IMR-90 (cell line): Measurements from ENCODE around the gene MZT1.

ENCODE experiments used
- CEBPB ChIP-seq: IDR thresholded peaks from 2 replicates; pipeline ENCODE4 v1.6.1; 2012; ENCODE audit warnings: low read depth, low read length, improper control_type of control experiment
- CTCF ChIP-seq: conservative IDR thresholded peaks from 2 replicates; pipeline ENCODE4 v1.5.1; 2012; ENCODE audit warnings: mild to moderate bottlenecking, low read depth, low read length, improper control_type of control experiment
- FOS ChIP-seq: fragments of 150-350 bp; IDR thresholded peaks from 2 replicates; pipeline ENCODE4 v1.6.1; 2016; ENCODE audit warnings: low read depth, low read length
- MAFK ChIP-seq: IDR thresholded peaks from 2 replicates; pipeline ENCODE4 v1.6.1; 2012; ENCODE audit warnings: low read depth, low read length, improper control_type of control experiment
- MAZ ChIP-seq: IDR thresholded peaks from 2 replicates; pipeline ENCODE4 v1.6.1; 2012; ENCODE audit warnings: low read depth, mild to moderate bottlenecking, low read length, improper control_type of control experiment, moderate library complexity, borderline replicate concordance
- POLR2A ChIP-seq: IDR thresholded peaks from 2 replicates; pipeline ENCODE4 v1.6.1; 2012; ENCODE audit warnings: mild to moderate bottlenecking, low read depth, low read length
- RAD21 ChIP-seq: IDR thresholded peaks from 2 replicates; pipeline ENCODE4 v1.6.1; 2012; ENCODE audit warnings: low read length, improper control_type of control experiment
- RCOR1 ChIP-seq: IDR thresholded peaks from 2 replicates; pipeline ENCODE4 v1.6.1; 2012; ENCODE audit warnings: mild to moderate bottlenecking, low read length, improper control_type of control experiment; ENCODE audit not compliant: insufficient replicate concordance

- TF ChIP-seq CTCF (no peak), POLR2A (no peak), RCOR1 (no peak), MAFK (no peak), CEBPB (no peak), FOS (no peak), MAZ (no peak), RAD21 (no peak)
Measured at GRCh38 chr13:72692884-72693514, 34.4 kb downstream of the MZT1 start.
